HT-29 (cell line): ENCODE results near the gene PABPN1L. TPM values are rescaled to one million over a fixed set of nuclear protein-coding genes. Genes with fewer than 3 reads are reported as not detected.
A peak's percentile ranks its signal among the peaks of the same experiment; 100 is the strongest.

ENCODE experiments used
- DNase-seq: peaks from one replicate; pipeline ENCODE4 v3.0.0-alpha.2; 2015; ENCODE audit warnings: low spot score
- total RNA-seq: library from RNA; depleted of rRNA; stranded (reverse); fragments of >200 nt; shearing (Covaris generic); gene quantifications from 2 replicates; pipeline ENCODE4 v1.2.3, GENCODE V29; 2014

PABPN1L gene
- total RNA-seq, 1 experiment from 2014 or later, result not detected

- no peak for DNase-seq
These were observed 14.8 kb downstream of the PABPN1L start for GRCh38 chr16:88851616-88852015.

GRCh38 chr16:88850531-88851199, 15.8 kb downstream of the PABPN1L start:
- no peak for DNase-seq

DNA sequence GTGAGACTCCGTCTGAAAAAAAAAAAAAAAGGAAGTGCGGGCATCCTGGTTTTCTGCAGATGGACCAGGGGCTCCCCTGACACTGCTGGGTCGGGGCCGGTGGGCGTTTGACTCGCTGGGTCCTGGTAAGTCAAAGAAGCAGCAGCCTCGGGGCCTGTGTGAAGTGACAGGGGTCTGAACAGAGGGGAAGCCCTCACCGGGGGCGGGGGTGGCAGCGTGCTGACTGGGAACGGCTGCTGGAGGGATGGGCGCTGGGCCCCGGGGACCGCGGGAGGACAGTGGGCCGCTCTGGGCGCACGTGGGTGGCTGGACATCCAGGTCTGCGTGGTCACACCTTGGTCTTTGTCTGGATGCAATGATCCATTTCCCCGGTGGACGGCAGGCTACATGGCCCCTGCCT, 17.9 kb downstream of the PABPN1L start:
- no peak for DNase-seq

GRCh38 chr16:88847654-88848053, 18.8 kb downstream of the PABPN1L start:
- DNase-seq, result no peak

GRCh38 chr16:88846088-88846487, 20.4 kb downstream of the PABPN1L start:
- no peak for DNase-seq

DNA sequence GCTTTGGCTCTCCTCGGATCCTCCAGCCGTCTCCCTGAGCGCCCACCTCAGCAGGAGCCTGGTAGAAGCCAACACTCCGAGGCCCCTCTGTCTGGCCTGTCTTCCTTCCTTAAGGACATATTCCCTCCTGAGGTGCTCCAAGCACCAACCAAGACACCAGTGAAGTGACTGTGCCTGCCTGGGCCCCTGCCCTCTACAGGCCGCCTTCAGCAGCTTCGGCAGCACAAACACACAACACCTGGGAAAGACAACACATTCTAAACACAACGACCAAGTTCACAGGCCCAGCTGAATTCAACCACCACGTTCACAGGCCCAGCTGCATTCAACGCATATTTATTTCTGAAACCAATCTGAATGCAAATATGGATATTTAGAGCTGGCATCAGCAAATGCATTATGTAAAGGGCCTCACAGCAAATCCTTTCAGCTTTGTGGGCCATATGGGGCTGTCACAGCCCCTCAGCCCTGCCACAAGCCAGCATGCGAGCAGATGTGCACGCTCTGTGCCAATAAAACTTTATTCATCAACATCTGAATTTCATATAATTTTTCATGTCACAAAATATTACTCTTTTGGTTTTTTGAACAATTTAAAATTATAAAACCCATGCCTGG, 21.9 kb downstream of the PABPN1L start:
- no peak for DNase-seq

GRCh38 chr16:88843256-88843655, 23.2 kb downstream of the PABPN1L start:
- DNase-seq, result no peak

DNA sequence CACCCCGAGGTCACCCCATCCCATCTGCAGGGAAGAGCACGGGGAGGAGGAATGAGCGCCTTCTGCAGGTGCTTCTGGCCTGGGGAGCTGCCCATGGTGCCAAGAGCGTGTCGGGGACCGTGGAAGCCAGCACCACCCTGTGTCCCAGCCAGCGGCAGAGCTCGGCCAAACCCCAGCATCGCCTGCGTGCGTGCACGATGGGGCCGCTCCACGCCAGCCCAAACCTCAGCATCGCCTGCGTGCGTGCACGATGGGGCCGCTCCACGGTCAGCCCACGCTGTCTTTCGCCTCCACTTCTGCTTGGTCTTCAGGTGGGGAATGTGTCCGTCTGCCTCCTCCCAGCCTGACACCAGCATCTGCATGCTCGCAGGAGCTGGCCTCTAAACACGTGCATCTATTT, 23.7 kb downstream of the PABPN1L start:
- DNase-seq, result no peak

GRCh38 chr16:88842308-88842756, 24.1 kb downstream of the PABPN1L start:
- no peak for DNase-seq

DNA sequence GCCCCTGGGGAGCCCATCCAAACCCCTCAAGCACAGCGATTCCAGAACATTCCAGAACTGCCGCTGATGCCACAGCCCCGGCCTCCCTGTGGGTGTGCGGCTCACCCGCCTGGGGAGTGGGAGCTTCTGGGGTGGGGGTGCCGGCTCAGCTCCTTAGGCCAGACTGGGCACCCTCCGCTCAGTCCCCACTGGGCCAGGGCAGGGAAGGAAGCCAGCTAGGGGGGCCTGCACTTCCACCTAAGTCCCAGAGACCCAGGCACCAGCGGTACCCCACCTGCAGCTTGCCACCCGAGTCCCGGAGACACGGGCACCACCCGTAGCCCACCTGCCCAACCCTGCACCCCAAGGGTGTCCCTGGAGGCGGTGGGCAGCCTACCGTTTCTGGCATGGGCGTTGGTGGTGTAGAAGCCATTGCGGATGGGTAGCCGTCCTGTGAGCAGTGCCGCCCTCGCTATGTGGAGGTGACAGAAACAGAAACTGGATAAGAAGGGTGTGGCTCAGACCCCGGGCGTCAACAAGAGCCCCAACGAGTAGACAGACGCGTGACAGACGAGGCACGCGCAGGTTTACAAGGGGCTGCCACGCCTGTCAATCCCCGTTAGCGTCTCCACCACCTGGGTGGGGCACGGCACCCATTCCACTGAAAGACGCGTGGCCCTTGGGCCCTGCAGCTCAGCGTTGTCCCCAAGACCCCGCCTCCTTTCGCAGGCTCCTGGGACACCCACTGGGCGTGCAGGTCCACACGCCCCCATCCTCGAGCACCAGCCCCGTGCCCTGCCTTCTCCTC, 24.7 kb downstream of the PABPN1L start:
- no peak for DNase-seq

GRCh38 chr16:88840600-88841215, 25.8 kb downstream of the PABPN1L start:
- no peak for DNase-seq

GRCh38 chr16:88839745-88840599, 26.5 kb downstream of the PABPN1L start:
- DNase-seq, result no peak

- no peak for DNase-seq
These were observed 27.4 kb downstream of the PABPN1L start for GRCh38 chr16:88839026-88839529.

DNA sequence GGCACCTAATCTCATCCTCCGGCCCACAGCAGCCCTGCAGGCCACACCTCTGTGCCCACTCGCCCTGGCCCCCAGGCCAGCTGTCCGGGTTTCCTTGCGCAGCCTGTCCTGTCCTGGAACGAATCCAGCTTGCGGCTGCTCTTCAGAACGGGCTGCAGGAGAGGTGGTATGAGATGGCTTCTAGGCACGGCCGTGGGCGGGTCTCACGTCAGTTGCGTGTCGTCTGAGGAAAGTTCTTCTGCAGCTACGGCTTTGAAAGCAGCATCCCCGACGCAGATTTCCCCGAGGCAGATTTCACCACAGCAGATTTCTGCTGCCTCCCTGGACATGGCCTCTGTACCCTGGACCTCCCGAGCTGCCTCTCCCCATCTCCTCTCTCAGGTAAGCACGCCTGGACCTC, 27.9 kb downstream of the PABPN1L start:
- DNase-seq, result no peak

DNA sequence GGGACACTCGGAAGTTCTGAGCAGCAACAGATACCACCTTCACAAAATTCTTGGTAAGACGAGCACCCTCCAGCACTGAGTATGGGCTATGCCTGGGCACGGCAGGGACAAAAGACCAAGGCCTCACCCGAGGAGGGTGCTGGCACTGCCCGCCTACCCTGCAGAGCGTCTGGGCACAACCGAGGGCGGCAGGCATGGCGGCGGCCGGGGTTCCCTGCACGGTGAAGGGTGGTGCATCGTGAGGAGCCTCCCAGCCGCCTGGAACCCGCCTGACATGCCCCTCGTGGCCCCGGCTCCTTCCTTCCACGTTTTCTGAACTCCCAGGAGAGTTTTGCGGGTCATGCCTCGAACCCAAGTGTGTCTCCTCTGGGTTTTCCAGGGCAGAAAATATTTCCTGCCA, 28.7 kb downstream of the PABPN1L start:
- no peak for DNase-seq

DNA sequence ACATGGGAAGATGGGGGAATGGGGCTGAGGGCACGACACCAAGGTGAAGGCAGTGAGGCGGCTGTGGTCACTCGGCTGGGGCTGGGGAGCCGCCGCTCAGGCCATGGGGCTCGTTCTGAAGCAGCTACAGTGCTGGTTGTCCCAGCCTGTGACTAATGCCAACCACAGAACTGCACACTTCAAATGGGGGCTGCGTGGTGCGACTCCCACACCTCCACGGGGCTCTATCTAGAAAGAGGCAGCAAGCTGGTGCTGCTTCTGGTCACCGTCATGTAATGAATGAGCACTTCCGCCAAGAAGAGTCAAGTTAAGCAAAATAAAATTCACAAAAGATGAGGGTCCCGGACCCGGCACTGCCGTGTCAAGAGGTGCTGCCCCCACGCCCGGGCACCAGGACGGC, 29.7 kb downstream of the PABPN1L start:
- no peak for DNase-seq

DNA sequence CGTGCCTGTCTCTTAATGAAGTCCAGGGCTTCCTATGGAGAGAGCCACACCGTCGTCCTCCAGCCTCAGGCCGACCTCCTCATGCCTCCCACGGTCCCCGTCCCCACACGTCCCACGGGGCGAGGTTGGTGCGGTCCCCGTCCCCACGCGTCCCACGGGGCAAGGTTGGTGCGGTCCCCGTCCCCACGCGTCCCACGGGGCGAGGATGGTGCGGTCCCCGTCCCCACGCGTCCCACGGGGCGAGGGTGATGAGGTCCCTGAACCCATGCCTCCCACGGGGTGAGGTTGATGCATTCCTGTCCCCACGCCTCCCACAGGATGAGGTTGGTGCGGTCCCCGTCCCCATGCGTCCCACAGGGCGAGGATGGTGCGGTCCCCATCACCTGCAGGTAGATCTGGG, 30.6 kb downstream of the PABPN1L start:
- no peak for DNase-seq

GRCh38 chr16:88835383-88835782, 31.1 kb downstream of the PABPN1L start:
- DNase-seq, result no peak

- DNase-seq, result no peak
These were observed 31.8 kb downstream of the PABPN1L start for GRCh38 chr16:88834670-88835069.

GRCh38 chr16:88833086-88833485, 33.4 kb downstream of the PABPN1L start:
- no peak for DNase-seq

GRCh38 chr16:88831838-88832237, 34.6 kb downstream of the PABPN1L start:
- peak; percentile 5 for DNase-seq
